GM19025 (cell line): Measurements from ENCODE around the gene CHST8.
"Not testable (repeated sequence)": the region's sequence is repeated elsewhere in the genome, so short reads cannot be mapped to it uniquely, and the experiment has no call there.

Experiments
- ATAC-seq: cut with Tn5 transposase; IDR thresholded peaks from one replicate; pipeline ENCODE4 v1.9.1; 2021; ENCODE audit warnings: mild to moderate bottlenecking, low read depth, moderate library complexity; ENCODE audit not compliant: unreplicated experiment

The CHST8 gene

GRCh38 chr19:33804021-33804799 is 182.5 kb downstream of the CHST8 start:
- no peak for ATAC-seq

- ATAC-seq: no peak
Measured at GRCh38 chr19:33805313-33805712, 183.6 kb downstream of the CHST8 start.

DNA sequence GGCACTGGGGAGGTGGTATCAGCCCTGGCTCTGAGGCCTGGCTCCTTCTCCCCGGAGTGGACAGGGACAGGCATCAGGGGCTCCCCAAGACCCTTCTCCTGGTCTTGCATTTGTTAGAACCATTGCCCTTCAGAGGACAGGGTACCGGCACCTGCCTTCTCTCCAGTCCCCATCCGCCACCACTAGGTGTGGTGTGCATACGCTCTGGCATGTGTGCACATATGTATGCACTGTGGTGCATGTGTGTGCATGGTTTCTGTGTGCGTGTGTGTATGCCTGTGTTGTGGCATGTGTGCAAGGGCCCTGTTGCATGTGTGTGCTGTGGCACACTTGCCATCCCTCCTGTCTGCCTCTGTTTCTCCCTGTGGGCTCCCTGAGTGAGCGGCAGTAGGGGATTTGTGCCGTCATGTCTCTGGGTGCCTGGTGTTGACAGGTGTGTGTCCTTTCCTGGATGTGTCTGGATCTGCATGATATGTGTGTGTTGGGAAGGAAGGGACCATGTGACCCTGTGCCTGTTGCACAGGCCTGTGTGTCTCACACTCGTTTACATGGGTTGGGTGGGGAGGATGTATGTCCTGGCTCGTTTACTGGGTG is 184.2 kb downstream of the CHST8 start:
- ATAC-seq: no peak

DNA sequence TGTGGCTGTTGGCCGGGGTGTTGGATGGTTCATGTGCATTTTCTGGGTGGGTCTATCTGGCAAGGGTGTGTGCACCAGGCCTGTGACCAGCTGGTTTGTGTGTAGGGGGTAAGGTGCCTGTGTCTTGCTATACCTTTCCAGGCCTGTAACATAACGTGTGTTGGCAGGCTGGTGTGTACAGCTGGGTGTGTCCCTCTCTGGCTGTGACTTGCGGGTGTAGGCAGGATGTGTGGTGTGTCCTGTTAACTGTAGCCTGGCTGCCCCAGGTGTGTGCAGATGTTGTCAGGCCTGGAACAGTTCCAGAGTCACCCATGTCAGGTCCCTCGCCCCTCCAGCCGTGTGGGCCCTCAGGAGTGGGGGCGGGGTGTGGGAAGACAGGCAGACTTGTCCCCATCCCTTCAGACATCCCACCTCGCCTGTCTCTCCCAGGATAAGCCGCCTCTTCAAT is 184.7 kb downstream of the CHST8 start:
- no peak for ATAC-seq

- no peak for ATAC-seq
Measured at GRCh38 chr19:33808399-33808798, 186.6 kb downstream of the CHST8 start.

DNA sequence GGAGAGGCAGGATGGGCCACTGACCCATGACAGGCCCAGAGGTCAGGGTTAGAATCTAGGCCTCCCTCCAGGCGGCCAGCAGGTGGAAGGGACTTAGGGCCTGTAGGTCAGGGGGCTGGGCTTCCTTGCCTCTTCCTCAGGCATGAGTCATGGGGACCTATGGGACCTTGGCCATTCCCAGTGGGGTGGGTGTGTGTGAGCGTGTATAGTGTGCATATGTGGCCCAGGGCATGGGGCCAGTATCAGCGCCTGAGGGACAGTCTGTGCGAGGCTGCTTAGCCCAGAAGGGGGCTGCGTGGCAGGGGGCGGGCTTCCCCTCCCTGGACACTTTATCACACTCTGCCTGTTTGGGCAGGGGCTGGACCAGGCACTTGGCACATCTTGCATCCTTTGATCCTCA is 188.2 kb downstream of the CHST8 start:
- no peak for ATAC-seq

GRCh38 chr19:33810821-33811220 is 189.1 kb downstream of the CHST8 start:
- ATAC-seq: no peak

DNA sequence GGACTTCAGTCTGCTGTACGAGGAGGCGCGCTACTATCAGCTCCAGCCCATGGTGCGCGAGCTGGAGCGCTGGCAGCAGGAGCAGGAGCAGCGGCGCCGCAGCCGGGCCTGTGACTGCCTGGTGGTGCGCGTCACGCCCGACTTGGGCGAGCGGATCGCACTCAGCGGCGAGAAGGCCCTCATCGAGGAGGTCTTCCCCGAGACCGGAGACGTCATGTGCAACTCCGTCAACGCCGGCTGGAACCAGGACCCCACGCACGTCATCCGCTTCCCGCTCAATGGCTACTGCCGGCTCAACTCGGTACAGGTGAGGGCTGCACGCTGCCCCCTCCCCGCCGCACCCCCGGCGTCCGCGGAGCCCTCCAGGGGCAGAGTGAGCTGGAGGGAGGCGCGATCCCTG is 189.5 kb downstream of the CHST8 start:
- ATAC-seq: no peak

- no peak for ATAC-seq
Measured at GRCh38 chr19:33811736-33812387, 190.1 kb downstream of the CHST8 start.

DNA sequence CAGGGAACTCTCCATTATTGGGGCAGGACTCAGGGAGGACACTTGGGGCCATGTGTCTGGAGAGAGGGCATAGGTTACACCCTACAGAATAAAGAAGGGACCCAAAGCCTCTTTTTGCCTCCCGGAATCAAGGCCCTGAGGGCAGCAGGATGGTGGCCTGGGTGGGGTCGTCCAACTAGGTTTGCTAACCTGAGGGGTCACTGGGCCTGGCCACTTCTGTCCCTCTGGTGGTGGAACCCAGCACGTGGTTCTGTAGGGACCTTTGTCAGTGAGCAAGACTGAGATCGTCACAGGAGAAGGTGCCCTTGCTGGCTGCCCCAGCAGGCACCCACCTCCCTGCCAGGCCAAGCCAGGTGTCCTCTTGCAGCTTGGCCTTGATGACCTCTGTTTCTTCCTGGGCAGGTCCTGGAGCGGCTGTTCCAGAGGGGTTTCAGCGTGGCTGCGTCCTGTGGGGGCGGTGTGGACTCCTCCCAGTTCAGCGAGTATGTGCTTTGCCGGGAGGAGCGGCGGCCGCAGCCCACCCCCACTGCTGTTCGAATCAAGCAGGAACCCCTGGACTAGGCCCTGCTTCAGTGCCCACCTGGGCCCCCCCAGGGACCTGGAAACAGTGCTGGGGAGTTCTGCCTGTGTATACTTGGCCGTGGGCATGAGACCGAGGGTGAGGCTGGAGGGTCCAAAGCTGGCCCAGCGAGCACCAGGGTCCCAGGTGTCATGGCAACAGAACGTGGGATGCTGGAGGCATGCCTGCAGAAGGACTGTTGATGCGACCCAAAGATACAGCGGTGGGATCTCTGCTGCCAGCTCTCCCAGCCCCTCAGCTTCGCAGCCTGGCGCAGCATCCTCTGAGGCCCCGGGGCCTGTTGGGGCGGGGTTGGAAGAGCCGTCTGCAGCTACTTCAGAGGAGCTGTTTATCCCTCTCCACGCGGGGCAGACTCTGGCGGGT is 190.9 kb downstream of the CHST8 start:
- no peak for ATAC-seq

DNA sequence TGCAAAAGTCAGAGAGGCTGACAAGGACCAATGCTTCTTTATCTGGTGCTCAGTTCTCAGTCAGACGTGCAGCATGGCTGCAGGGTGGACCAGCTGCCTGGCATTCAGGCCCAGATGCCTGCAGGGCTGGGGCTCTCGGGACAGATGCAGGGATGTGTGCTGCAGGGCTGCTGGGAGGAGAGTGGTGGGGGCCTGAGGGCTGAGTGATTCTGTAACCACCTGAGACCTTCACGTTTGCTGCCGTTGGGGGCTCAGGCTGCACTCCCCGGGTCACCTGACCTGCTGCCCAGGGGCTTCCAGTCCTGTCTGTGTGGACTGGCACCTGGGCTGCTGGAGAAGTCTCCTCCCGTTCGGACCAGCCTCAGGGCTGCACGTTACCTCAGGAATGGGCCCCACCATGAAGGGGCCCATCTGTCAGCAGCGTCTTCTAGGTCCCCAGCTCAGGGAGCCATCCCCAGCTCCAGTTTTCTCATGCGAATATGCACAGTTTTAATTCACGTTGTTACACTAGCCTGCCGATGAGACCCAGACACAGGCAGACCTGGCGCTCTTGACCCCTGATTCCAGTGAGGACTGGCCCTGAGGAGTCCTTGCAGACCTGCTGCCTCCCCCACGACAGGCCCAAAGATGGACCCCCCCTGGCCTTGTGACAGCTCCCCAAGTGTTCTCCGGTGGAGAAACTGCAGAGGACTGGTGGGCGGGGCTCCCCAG is 191.8 kb downstream of the CHST8 start:
- no peak for ATAC-seq

GRCh38 chr19:33814181-33815165 is 192.7 kb downstream of the CHST8 start:
- ATAC-seq: no peak

DNA sequence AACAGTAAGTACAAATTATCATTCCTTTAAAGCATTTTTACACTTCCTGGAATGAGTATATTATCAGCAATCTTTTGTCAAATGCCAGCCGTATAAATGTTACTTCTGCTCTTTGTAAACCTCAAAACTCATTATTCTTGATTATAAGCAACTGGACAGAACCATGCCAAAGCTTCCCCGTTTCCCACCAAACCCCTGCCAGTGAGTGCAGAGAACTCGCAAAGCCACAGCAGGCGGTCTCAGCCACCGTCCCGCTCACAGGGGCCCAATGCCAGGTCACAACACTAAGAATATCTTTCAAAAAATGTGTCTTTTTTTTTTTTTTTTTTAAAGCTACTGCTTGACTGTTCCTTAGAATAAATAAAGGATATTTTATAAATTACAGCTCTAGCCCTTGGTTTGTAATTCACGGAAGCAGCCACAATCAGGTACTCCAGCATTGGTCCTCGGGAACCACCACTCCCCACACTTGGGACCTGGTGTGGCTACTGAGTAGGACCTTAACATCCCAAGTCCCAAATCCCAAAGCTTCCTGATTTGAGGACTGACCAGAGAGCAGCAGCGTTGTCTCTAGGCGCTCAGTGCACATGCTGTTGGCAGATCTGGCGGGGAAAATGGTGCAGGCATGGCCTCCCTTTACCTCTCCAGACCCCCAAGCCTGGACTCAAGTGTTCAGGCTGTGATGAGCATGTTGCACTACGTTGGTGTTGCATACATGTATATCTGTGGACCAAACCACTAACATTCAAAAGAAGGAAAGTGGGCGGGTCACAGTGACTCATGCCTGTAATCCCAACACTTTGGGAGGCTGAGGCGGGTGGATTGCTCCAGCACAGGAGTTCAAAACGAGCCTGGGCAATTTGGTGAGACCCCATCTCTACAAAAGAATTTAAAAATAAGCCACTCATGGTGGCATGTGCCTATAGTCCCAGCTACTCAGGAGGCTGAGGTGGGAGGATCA is 193.9 kb downstream of the CHST8 start:
- ATAC-seq: no peak

- no peak for ATAC-seq
Measured at GRCh38 chr19:33818411-33818810, 196.7 kb downstream of the CHST8 start.

DNA sequence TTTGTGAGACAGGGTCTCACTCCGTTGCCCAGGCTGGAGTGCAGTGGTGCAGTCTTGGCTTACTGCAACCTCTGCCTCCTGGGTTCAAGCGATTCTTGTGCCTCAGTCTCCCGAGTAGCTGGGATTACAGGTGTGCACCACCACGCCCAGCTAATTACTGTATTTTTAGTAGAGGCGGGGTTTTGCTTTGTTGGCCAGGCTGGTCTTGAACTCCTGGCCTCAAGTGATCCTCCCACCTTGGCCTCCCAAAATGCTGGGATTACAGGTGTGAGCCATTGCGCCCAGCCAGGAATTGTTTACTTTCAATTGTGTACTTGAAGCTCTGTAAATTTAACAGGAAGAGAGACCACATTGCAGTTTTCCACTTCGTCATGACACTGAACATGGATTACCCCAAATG is 197.3 kb downstream of the CHST8 start:
- not testable (repeated sequence) for ATAC-seq

GRCh38 chr19:33819506-33819879 is 197.7 kb downstream of the CHST8 start:
- no peak for ATAC-seq

DNA sequence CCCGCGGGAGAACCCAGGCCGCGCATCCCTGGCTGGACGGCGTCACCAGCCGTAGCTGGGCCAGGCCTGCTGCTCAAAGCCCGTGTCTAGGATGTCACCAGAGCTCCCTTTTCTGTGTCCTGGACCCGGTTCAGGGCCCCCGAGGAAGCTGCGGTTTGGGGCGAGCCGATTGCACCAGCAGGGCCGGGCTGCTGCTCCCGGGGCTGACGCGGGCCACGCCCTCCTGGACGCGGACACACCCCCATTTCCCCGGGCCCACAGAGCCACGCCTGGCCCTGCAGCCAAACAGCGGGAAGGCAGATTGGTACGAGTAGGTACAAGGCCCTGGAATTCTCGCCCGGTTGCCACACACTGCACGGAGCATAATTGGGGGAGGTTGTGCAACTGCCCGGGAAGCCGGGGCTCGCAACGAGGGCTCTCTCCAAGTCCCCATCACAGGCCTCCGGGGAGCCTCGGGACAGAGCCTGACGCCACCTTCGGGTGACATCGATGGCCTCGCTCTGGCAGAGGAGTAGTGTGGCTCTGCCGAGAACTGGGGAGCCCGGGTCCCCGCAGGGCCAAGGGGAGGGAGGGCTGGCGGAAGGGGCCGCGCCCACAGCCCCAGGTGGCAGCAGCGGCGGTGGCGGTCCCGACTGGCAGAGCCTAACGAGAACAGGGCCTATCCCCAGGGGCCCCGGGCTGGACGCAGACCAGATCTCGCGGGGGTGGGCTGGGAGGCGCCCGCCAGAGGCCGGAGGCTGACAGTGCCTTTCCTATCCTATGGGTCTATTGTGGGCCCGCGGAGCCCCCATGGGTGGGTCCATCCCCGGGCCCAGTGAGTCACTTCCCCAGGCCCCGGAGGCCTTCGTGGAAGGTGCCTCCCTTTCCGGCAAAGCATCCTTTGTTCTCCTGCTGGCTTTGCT is 198.4 kb downstream of the CHST8 start:
- no peak for ATAC-seq
